ENCODE measurements around the gene CATSPERD.
A peak's percentile ranks its signal among the peaks of the same experiment; 100 is the strongest.

Gene CATSPERD

GRCh38 chr19:5789351-5789761, 68.9 kb downstream of the CATSPERD start:
- no peak for DNase-seq

DNA sequence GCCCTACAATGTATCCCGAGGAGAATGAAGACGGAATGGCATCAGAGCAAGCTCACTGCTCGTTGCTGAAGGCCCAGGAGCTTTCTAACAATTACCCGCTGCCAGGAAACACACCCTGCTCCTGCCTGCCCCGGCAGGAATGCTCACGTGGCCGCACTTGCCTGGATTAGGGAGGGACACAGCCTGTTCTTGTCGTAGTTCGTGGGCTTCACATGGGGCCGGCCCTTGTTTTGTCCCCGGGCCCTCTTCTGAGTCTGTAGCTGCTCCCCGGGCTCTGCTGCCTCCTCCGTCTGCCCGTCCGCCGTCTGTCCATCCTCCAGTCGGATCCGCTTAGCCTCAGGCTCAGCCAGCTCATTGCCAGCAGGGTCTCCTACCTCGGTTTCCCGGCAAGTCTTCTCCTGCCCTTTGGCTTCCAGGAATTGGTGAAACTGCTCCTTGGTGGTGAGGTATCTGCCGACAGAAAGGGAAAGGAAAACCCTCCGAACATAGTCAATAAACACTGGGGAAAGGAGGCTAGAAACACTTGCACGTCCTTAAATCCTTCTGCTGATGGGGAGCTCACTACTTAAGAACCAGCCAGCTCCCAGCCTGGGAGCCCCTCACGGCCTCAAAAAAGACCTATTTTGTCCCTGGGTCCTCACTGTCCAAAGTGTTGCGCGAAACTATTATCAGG, 69.6 kb downstream of the CATSPERD start:
- no peak for DNase-seq

GRCh38 chr19:5790559-5791520, 70.4 kb downstream of the CATSPERD start, which contains the start of gene DUS3L:
TSS of gene DUS3L (minus strand) at chr19:5791163. CDS start at chr19:5791141, 22 bp downstream.
- peak; percentile 59 for DNase-seq

DNA sequence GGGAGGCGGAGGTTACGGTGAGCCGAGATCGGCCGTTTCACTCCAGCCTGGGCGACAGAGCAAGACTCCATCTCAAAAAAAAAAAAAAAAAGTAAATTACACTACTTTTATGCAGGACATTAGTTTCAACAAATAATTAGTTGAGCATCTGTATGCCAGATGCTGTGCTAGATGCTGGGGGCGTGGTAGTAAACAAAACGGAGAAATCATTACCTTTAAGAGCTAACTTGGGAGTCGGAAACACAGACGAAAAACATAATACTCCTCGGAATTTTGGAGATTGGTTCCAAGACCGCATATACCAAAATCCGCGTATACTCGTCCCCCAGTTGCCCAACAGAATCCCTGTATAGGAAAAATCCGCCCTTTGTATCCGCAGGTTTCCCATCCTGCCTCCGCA, 71.8 kb downstream of the CATSPERD start:
- no peak for DNase-seq

DNA sequence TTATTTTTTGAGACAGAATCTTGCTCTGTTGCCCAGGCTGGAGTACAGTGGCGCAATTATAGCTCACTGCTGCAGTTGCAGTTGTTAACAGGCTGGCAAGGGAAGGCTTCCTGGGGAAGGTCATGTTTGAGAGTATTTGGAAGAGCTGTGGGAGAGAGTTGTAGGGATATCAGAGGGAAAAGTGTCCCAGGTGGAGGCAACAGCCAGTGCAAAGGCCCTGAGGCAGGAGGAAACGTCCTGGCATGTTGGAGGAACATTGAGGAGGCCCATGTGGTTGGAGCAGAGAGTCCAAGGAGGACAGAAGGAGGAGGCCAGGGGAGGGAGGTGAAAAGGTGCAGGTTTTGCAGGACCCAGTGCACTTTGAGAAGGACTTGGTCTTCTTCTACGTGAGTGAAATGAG, 72.8 kb downstream of the CATSPERD start:
- no peak for DNase-seq

DNA sequence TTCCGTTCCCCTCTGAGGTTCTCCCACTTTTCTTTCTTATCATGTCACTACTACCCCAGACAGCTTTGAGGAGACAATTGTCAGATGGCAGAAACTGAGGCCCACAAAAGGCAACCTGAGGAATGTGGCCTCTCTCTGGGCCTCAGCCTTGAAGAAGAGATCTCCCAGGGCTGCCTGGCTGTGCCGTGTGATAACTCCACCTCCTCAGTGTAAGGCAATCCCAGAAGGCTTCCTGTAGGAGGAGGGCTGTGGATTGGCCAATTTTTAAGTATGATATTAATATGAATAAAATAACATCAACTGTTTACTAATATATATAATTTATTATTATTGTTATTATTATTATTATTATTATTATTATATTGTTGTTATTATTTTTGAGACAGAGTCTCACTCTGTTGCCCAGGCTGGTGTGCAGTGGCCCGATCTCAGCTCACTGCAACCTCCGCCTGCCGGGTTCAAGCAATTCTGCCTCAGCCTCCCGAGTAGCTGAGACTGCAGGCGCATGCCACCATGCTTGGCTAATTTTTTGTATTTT, 75.0 kb downstream of the CATSPERD start:
- no peak for DNase-seq

- DNase-seq: no peak
These were observed 77.8 kb downstream of the CATSPERD start for GRCh38 chr19:5798244-5798643.

- DNase-seq: no peak
These were observed 79.1 kb downstream of the CATSPERD start for GRCh38 chr19:5799247-5800241.

DNA sequence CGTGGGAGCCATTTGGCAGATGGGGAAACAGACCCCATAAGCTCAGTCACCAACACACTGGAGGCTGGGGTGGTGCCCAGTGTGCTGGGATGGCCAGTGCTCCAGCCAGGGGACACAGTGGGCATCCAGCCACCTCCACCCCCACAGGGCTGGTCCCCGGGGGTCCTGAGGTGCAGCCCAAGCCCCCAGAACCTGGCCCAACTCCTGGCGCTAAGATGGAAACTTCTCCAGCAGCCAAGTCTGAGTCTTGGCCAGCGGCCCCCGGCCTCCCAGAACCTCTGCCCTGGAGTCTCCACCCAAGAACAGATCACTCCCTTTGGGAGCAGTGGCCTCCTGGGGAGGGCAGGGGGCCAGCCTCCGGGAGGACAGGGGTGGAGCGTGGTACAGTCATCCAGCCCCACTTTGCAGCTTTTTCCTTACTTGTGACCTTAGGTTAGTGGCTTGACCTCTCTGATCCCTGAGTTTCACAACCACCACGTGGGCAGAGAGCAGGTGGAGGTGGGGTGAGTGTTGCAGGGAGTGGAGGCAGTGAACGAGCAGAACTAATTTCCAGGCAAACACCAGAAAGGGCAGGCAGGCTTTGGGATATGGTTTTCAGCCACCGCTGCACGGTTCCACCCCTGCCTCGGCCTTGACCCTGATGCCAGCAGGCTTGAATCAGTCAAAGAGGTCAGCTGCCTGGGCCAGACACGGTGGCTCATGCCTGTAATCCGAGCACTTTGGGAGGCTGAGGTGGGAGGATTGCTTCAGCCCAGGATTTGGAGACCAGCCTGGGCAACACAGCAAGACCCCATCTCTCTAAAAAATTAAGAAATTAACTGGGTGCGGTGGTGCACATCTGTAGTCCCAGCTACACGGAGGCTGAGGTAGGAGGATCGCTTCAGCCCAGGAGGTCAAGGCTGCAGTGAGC, 80.2 kb downstream of the CATSPERD start:
- DNase-seq: no peak

DNA sequence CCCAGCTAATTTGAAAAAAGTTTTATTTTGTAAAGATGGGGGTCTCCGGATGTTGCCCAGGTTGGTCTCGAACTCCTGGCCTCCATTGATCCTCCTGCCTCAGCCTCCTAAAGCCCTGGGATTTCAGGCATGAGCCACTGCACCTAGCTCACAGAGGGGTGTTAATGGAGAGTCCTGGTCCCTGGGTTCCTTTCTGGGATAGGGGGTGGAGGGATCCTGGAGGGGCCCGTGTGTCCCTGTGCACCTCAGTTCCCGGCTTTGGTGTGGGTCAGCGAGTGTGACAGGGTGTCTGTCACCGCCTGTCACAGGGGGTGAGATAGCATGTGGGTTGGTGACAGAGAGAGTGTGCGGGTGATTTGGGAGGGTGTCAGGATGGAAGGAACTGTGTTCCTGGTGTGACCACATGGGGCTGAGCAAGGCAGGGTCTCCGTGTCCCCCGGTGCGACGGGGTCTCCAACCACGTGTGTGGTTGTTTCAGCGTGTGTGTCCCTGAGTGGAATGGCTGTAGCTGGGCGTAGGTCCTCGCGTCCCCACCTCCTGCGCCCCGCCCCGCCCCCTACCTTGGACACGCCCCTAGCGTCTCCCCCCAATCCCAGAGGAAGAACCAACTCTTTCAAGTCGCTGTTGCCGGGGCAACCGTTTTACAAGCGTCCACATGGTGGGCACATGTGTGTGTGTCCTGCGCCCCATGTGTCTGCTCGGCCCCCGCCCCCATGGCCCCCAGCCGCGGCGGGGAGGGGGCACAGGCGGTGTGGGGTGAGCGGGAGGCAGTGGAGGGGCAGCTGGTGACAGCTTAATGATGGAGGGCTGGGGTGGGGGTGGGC, 81.6 kb downstream of the CATSPERD start:
- no peak for DNase-seq

DNA sequence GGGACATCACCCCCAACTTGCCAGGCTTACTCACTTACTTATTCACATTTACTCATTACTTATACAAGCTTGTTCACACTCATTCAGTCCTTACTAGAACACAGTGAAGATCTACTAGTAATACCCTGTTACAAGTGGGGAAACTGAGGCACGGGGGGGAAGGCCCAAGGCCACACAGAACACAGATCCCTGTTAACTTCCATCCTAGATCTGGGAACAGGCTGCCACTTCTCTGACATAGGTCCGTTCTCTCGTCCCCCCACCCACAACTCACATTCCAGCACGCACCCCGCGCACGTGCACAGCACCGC, 83.0 kb downstream of the CATSPERD start:
- DNase-seq: no peak

GRCh38 chr19:5803752-5804515, 83.5 kb downstream of the CATSPERD start:
- DNase-seq: no peak

GRCh38 chr19:5804516-5805461, 84.4 kb downstream of the CATSPERD start, which contains the start of gene NRTN:
TSS of gene NRTN (plus strand) at chr19:5805067. CDS start at chr19:5824166, 19,099 bp downstream.
- DNase-seq: no peak

GRCh38 chr19:5805462-5806132, 85.2 kb downstream of the CATSPERD start:
- no peak for DNase-seq

DNA sequence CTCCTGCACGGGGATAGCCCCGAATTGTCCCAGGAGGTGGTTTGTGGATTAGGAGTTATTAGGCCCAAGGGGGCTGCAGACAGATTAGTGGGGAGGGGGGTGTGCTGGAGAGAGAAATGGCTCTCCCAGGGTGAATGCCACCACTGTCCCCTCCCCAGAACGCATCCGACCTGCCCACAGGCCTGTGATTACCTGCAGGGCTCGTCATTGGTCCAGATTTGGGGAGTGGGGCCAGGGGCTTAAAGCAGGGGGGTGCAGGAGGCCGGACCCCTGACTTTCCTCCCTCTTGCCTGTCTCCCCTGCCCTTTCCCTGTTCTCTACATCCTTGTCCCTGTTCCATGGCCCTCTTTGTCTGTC, 85.7 kb downstream of the CATSPERD start:
- no peak for DNase-seq

- no peak for DNase-seq
These were observed 86.5 kb downstream of the CATSPERD start for GRCh38 chr19:5806905-5807304.

GRCh38 chr19:5808120-5808816, 87.8 kb downstream of the CATSPERD start:
- no peak for DNase-seq

All from NCI-H187 treated with DMSO at 0.1 percent for 48 hours (cell line).